Cardiac ventricle fibroblast (primary cell): ENCODE data around the gene SNX19. TPM values are rescaled to one million over a fixed set of nuclear protein-coding genes. Genes with fewer than 3 reads are reported as not detected.

ENCODE experiments used
- total RNA-seq: library from RNA; depleted of rRNA; stranded (reverse); fragments of >200 nt; gene quantifications from 2 replicates; pipeline ENCODE4 v1.2.3, GENCODE V29; 2015

Gene SNX19
- 44.3 and 49.9 TPM in 2 replicates for total RNA-seq

GRCh38 chr11:130916238-130916855 lies at the start of gene SNX19:
Gene SNX19, minus strand, starts transcription at chr11:130916479. Its CDS starts 540 bp downstream, at chr11:130915939.

